ENCODE data around the gene TSC2. TPM values are rescaled to one million over a fixed set of nuclear protein-coding genes. Genes with fewer than 3 reads are reported as not detected.
A peak's percentile ranks its signal among the peaks of the same experiment; 100 is the strongest.
"Not testable (repeated sequence)": the region's sequence is repeated elsewhere in the genome, so short reads cannot be mapped to it uniquely, and the experiment has no call there.

TSC2 gene
- total RNA-seq, 1 donor from 2014 or later, result 67.8 TPM

DNA sequence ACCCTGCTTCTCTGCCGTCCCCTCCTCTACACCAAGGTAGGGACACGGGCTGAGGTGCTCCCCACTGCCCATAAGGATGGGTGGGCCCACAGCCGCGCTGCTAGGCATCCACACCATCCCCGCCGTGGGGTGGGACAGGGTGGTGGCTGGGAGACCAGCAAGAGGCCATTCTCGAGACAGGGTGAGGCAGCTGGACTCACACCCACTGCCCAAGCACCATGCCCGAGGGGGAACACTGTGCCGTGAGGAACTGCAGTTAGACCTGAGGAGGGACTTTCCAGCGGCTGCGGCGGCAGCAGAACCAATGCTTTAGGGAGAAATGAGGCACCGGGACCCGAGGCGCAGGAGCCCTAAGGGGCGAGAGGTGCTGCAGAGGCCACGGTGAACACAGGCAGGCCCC, 74.6 kb downstream of the TSC2 start:
- ATAC-seq (ENCODE audit: poor library complexity) (no peak), DNase-seq (no peak)
- intact Hi-C loops (cut with DNase I), result no loop called here

DNA sequence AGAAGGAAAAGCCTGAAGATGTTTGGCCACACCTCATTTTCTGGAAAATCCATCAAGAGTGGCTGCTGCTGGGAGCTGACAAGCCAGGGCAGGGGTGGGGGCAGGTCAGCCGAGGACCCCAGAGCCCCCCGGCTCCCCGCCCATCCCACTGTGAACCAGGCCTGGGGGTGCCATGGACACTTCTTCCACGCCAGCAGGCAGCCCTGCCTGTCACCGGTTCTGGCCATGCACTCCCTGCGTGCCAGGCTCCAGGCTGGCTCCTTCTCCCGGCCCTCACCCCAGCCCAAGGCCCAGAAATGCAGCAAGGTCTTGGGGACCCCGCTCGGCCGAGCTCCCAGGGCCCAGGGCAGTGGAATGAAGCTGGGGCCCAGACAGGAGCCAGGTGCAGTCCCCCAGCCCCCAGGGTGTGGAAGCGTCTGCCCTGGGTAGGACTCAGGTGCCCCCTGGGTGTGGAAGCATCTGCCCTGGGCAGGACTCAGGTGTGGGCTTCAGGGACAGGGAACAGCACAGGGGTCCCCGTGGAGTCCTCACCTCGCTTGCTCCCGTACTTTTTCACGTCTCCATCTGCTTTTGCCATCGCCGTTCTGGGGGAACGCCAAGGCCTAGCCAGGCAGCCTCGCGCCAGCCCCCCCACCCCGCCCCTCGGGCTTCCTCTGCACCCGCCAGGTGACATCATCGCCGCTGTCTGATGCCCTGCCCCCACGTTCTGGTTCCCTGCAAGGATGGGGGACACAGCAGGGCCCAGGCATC, 75.3 kb downstream of the TSC2 start:
- ATAC-seq (ENCODE audit: poor library complexity); DNase-seq; intact Hi-C loops (cut with DNase I): not testable (repeated sequence)

DNA sequence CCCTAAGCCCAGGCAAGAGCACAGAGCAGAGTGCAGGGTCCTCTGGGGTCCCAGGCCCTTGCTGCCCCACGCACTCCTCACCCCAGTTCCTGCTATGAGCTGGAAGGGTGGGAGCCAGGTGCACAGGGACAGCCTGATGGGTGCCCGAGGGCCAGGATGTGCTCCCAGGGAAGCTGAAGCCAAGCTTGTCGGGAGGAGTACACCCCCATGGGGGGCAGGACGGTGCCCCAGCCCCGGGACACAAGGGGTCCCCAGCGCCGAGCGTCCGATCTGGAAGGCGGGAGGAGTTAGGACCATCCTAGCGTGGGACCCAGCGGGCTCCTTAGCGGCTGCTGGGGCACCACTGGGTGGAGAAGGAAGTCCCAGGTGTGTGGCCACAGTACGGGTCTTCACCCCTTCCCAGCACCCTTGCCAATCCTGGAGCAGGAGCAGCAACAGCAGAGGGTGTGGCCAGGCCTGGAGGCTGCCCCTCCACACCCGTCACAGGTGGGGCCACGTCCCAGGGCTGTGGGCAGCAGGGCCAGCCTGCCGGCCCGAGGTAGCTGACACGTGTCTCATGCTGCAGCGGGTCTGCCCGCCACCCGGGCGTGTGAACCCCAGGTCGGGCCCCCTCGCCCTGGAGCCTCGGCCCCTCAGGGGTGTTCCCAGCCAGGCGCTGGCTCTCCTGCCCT, 76.1 kb downstream of the TSC2 start:
- intact Hi-C loops (cut with DNase I); DNase-seq: not testable (repeated sequence)
- peak; percentile 4 for ATAC-seq (ENCODE audit: poor library complexity)

DNA sequence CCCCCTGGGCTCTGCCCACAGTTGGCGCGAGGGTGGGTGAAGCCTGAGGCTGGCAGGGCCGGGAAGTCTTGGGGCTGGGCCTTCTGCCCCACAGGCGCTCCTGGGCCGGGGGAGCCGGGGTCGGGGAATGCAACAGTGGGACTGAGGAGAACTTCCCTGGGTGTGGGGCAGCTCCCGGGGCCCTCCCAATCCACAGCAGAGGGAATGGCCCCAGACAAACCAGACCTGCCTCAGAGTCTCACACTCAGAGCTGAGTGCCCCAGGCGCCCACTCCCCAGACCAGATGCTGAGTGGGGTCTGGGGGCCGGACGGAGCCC, 76.5 kb downstream of the TSC2 start:
- intact Hi-C loops (cut with DNase I); DNase-seq: not testable (repeated sequence)
- ATAC-seq (ENCODE audit: poor library complexity), result peak; percentile 3

DNA sequence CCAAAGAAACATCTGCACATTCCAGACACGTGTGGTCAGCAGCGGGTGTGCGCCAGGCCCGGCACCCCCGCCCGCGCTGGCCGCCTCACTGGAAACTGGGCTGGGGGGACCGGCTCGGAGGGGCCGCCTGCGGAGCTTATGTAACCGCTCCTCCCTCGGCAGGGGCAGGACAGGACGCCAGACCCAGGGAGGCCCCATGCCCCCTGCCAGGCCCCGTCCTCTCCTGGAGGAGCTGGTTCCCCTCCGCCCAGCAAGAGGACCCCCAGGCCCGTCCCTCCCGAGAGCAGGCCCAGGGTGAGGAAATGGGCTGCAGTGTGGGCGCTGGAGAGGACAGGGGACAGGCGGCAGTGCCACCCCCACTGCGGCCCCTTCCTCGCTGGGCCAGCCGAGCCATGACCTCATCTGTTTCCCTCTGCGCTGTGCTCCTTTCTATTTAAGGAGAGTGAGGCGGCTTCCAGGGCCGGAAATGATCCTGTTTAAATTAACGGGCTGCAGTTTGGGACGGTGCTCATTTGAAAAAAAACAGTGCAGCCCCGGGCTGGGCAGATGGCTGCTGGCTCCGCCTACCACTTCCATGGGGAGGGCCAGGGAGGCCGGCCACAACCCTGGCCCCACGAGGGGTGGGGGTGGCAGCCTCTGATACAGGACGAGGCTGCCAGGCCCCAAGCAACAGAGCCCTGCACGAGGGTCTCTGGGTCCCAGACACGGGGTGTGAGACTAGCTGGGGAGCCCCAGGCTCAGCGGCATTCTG, 77.1 kb downstream of the TSC2 start:
- ATAC-seq (ENCODE audit: poor library complexity) (peak; percentile 54), DNase-seq (peak; percentile 84)
- intact Hi-C loops (cut with DNase I), result not testable (repeated sequence)

DNA sequence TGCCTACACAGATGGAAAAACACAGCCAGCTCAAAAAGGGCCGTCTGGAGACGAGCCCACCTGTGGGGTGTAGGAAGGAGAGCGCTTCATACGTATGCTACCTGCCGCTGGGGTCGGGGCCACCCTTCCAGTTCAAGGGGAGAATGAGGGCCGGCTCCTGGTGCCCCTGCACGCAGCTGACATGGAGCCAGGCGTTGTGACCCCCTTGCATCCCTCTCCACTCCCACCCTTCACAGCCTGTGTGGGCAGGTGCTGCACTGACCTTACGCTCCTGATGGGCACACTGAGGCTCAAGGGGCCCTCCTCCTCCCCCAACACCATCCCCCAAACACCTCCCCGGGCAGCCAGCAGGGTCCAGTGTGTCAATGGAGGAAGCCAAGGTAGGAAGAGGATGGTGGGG, 77.8 kb downstream of the TSC2 start:
- intact Hi-C loops (cut with DNase I); DNase-seq; ATAC-seq (ENCODE audit: poor library complexity): not testable (repeated sequence)

DNA sequence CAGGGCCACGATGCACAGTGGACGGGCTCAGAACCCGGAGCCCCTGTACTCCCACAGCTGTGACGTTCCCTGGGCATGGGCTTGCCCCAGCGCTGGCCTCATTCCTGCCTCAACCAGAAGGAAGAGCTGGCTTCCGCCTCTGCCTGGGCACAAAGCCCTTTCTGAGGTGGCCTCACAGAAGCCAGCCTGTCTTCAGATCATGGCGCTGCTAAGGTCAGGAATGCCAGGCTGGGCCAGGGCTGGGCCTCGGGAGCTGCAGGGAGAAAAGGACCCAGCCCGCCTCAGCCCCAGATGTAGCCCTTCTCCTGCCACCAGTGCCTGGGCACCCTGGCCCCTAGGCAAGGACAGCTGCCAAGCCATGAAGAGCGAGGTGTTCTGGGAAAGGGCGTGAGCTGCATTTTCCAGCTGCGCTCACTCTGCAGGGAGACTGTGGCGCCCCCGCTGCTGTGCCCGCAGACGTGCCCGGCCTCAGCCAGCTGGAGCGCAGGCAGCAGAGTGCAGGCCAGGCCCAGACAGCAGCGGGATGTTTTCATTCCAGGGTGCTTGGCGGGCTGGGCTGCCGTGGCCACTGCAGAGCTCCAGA, 78.5 kb downstream of the TSC2 start:
- DNase-seq (peak; percentile 72), ATAC-seq (ENCODE audit: poor library complexity) (peak; percentile 35)
- intact Hi-C loops (cut with DNase I), result not testable (repeated sequence)

DNA sequence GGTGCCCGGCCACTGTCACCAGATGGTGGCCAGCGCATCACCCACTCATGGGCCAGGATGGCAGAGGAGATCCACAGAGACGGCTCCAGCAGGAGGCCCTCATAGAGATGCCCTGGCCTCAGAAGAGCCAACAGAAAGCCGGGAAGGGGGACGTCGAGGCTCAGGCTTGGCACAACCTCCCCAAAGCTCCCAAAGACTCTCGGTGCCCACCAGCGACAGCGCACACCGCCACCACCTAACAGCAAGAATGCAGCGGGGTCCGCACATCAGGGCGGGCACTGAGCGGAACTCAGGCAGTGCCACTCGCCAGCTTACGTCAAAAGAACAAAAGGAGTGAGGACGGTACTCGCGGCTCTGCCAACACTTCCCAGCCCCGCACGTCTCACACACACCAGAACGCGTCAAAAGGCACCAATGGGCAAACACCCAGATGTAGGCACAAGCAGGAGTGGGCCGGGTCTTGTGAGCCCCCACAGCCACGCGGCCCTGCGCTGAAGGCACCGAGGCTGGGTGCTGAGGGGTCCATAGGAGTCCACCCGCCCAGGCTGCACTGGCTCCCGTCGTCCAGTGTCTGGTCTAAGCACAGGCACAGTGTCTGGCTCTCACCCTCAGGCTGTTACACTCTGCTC, 79.3 kb downstream of the TSC2 start:
- ATAC-seq (ENCODE audit: poor library complexity); intact Hi-C loops (cut with DNase I); DNase-seq: not testable (repeated sequence)

- peak; percentile 15 for ATAC-seq (ENCODE audit: poor library complexity)
- intact Hi-C loops (cut with DNase I); DNase-seq: not testable (repeated sequence)
Observed at GRCh38 chr16:2127630-2128280, 80.0 kb downstream of the TSC2 start.

DNA sequence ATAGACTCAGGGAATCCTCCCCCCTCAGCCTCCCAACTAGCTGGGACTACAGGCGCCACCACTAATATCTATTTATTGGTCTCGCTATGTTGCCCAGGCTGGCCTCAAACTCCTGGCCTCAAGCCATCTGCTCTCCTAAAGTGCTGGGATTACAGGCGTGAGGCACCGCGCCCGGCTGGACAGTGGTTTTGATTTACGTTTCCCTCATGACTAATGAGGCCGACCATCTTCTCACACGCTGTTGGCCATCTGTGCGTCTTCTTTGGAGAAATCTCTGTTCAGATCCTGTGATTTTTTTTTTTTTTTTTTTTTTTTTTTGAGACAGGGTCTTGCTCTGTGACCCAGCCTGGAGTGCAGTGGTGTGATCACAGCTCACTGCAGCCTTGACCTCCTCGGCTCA, 81.5 kb downstream of the TSC2 start:
- ATAC-seq (ENCODE audit: poor library complexity); DNase-seq; intact Hi-C loops (cut with DNase I): not testable (repeated sequence)

DNA sequence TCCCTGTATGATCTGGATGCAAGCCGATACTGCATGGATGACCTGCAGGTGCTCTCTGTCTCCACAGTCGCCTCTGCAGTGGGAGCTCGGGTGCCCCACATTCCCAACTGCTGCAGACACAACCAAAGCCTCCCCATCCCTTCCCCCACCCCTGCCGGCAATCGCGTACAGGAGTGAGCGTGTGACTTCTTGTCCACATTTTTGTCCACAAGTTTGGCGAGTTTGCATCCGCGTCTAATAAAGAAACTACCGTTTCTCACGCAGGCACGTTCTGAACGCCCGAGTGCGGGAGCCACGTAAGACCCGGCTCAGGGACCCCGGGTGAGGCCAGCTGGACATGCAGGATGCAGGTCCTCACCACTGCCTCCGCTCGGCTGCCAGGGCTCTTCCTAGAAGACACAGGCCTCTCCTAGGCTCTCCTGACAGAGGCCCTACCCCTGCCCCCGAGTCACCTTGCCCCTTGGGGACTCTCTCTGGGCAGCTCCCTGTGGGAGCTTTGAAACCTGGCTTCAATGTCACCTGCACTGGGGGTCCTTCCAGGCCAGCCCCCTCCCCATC, 82.2 kb downstream of the TSC2 start:
- DNase-seq; ATAC-seq (ENCODE audit: poor library complexity); intact Hi-C loops (cut with DNase I): not testable (repeated sequence)

DNA sequence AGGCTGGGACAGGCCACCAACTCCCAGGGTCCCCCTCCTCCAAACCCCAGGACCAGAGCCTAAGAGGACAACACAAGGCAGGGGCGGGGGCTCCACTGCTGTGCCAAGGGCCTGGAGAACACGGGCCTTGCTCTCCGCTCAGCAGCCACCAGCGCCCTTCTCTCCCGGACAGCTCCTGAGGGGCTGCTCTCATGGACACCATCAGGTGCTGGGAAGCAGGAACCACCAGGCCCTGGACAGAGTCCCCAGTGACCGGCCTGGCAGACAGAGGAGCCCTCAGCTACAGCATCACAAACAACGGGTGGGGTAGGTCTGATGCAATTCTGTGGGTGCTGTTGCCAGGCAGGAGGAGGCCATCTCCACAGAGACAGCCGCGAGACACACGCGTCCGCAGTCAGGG, 86.0 kb downstream of the TSC2 start:
- ATAC-seq (ENCODE audit: poor library complexity); intact Hi-C loops (cut with DNase I); DNase-seq: not testable (repeated sequence)

GRCh38 chr16:2135071-2135470, 87.3 kb downstream of the TSC2 start:
- peak; percentile 72 for DNase-seq
- intact Hi-C loops (cut with DNase I), result not testable (repeated sequence)

GRCh38 chr16:2135770-2136490, 88.1 kb downstream of the TSC2 start, which contains the start of gene PKD1:
TSS of gene PKD1 (minus strand) at chr16:2135898. CDS start at chr16:2135689, 209 bp downstream.
- intact Hi-C loops (cut with DNase I), result not testable (repeated sequence)
- ATAC-seq (ENCODE audit: poor library complexity), result peak; percentile 92

More at GRCh38 chr16:2135071-2135470, 87.3 kb downstream of the TSC2 start:
- ATAC-seq (ENCODE audit: poor library complexity), result not testable (repeated sequence)

More at GRCh38 chr16:2135770-2136490, 88.1 kb downstream of the TSC2 start, which contains the start of gene PKD1:
- peak; percentile 99 for DNase-seq
